GM06990 (cell line): Measurements from ENCODE around the gene PEX13.
"Not testable (repeated sequence)": the region's sequence is repeated elsewhere in the genome, so short reads cannot be mapped to it uniquely, and the experiment has no call there.

Source experiments
- DNase-seq: peaks from one replicate; pipeline ENCODE4 v3.0.0-alpha.2; 2011; ENCODE audit not compliant: insufficient read length; ENCODE audit errors: extremely low read depth
- H3K27me3 ChIP-seq: replicated peaks from 2 replicates; pipeline ENCODE4 v1.6.0; 2011; ENCODE audit warnings: low read length; ENCODE audit not compliant: control insufficient read depth, insufficient read depth
- H3K36me3 ChIP-seq: 2 replicates; pipeline ENCODE4 v1.5.1; 2011; ENCODE audit warnings: low read length; ENCODE audit not compliant: control insufficient read depth, insufficient read depth
- H3K4me3 ChIP-seq: replicated peaks from 2 replicates; pipeline ENCODE4 v1.5.1; 2011; ENCODE audit warnings: low read depth, mild to moderate bottlenecking, control low read depth, low read length
- TF ChIP-seq, protein P1 (sequence below): IDR thresholded peaks from 2 replicates; pipeline ENCODE4 v1.5.1; 2011; ENCODE audit warnings: low read length, control low read depth, mild to moderate bottlenecking, inconsistent platforms; ENCODE audit not compliant: insufficient read depth, poor library complexity, severe bottlenecking

The PEX13 gene

GRCh38 chr2:60998628-60999545 is 18.6 kb upstream of the PEX13 start:
- no peak for DNase-seq
- H3K27me3 ChIP-seq: no peaks in the 10 kb centered on the region
- TF ChIP-seq, protein P1, sequence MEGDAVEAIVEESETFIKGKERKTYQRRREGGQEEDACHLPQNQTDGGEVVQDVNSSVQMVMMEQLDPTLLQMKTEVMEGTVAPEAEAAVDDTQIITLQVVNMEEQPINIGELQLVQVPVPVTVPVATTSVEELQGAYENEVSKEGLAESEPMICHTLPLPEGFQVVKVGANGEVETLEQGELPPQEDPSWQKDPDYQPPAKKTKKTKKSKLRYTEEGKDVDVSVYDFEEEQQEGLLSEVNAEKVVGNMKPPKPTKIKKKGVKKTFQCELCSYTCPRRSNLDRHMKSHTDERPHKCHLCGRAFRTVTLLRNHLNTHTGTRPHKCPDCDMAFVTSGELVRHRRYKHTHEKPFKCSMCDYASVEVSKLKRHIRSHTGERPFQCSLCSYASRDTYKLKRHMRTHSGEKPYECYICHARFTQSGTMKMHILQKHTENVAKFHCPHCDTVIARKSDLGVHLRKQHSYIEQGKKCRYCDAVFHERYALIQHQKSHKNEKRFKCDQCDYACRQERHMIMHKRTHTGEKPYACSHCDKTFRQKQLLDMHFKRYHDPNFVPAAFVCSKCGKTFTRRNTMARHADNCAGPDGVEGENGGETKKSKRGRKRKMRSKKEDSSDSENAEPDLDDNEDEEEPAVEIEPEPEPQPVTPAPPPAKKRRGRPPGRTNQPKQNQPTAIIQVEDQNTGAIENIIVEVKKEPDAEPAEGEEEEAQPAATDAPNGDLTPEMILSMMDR: peak; percentile 52
- H3K4me3 ChIP-seq: no peak overlapping the region
- no peaks in the 10 kb centered on the region for H3K36me3 ChIP-seq

GRCh38 chr2:61005736-61006135 is 11.8 kb upstream of the PEX13 start:
- H3K36me3 ChIP-seq: no peaks in the 10 kb centered on the region; the same call in 1 of the 2 replicates
- DNase-seq: no peak
- TF ChIP-seq, protein P1: no peak
- H3K4me3 ChIP-seq: no peak overlapping the region
- H3K27me3 ChIP-seq: no peaks in the 10 kb centered on the region

GRCh38 chr2:61006486-61007105 is 10.9 kb upstream of the PEX13 start:
- Histone ChIP-seq H3K27me3 (no peaks in the 10 kb centered on the region), H3K4me3 (no peak overlapping the region), H3K36me3 (no peaks in the 10 kb centered on the region; the same call in 1 of the 2 replicates)
- TF ChIP-seq, protein P1: no peak
- no peak for DNase-seq

DNA sequence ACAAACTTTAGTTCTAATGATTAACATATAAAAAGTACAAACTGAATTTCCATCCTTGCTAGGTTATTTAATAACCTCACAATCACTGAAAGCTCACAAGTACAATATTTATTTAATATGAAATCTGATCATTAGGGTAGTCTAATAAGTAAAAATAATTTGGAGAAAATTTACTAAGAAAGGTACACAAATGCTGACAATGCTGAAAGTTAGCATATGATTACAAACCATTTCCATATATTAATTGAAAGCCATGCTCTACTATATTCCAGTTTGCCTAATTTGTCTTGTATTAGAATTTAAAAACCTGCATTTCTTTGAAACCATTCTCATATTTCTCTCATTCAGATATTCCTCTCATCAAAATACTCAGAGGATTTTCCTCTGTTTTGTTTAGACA is 8.2 kb upstream of the PEX13 start:
- TF ChIP-seq, protein P1: no peak
- no peak overlapping the region for H3K4me3 ChIP-seq
- no peaks in the 10 kb centered on the region for H3K27me3 ChIP-seq
- no peaks in the 10 kb centered on the region; the same call in 1 of the 2 replicates for H3K36me3 ChIP-seq
- DNase-seq: no peak

- no peaks in the 10 kb centered on the region for H3K27me3 ChIP-seq
- H3K36me3 ChIP-seq: no peaks in the 10 kb centered on the region; the same call in 1 of the 2 replicates
- no peak overlapping the region for H3K4me3 ChIP-seq
- TF ChIP-seq, protein P1: no peak
- no peak for DNase-seq
Observed at GRCh38 chr2:61011678-61012077, 5.8 kb upstream of the PEX13 start.

- H3K4me3 ChIP-seq, DNase-seq, H3K27me3 ChIP-seq: not testable (repeated sequence)
Observed at GRCh38 chr2:61012303-61012702, 5.2 kb upstream of the PEX13 start.

More at GRCh38 chr2:61012303-61012702, 5.2 kb upstream of the PEX13 start:
- H3K36me3 ChIP-seq: not testable (repeated sequence)
